Stromal cell of bone marrow (primary cell): Measurements from ENCODE around the gene GNB1L.

Experiments
- DNase-seq: peaks from one replicate; pipeline ENCODE4 v3.0.0-alpha.2; 2012; ENCODE audit warnings: low read depth

Gene GNB1L

GRCh38 chr22:19875531-19876313, 21.0 kb upstream of the GNB1L start:
- DNase-seq: no peak

- DNase-seq: no peak
Measured at GRCh38 chr22:19875061-19875530, 20.4 kb upstream of the GNB1L start.

DNA sequence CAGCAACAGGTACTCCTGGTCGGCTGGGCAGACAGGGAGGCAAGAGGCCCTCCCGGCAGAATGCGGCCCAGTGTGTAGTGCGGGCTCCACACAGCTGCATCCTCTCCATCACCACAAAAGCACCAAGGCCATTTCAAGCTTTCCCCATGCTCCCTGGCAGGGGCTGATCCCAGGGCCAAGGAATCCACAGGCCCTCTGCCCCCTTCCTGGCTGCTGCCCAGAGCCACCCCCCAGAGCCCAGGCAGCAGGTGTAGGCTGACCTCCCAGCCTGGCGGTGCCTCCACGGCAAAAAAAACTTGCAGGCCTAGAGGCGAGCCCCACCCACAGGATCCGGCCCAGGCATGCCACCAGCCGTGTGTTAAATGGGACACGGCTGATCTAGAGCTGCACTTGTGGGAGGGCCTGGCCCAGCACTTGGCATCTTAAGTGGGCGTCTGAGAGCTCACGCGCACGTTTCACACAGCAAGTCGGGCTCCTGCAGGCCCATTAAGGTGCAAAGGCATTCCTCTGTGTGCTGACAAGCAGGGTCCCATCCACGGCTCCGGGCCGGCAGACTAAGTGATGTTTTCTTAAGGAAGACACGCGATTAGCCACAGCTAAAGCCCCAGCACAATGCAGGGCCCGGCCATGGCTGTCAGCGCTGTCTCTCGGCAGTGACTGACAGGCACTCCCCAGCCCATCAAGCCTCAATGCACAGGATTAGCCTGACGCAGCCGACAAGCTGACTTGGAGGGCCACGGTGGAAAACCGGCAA, 19.8 kb upstream of the GNB1L start:
- no peak for DNase-seq

DNA sequence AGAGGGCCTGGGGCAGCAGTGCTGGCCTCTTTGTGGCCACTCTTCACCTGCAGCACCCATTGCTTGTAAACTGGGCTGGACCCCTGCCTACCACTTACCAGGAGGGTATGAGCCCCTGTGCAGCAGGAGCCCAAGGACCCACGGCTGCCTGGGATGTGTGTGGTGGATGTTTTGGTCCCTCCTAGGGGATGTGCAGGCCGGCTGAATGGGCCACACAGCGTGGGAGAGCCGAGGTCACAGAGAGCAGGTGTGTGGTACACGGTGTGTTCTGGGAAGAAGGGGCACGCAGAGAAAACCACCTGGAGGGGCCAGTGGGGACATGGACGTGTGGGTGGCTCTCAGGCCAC, 19.3 kb upstream of the GNB1L start:
- no peak for DNase-seq

DNA sequence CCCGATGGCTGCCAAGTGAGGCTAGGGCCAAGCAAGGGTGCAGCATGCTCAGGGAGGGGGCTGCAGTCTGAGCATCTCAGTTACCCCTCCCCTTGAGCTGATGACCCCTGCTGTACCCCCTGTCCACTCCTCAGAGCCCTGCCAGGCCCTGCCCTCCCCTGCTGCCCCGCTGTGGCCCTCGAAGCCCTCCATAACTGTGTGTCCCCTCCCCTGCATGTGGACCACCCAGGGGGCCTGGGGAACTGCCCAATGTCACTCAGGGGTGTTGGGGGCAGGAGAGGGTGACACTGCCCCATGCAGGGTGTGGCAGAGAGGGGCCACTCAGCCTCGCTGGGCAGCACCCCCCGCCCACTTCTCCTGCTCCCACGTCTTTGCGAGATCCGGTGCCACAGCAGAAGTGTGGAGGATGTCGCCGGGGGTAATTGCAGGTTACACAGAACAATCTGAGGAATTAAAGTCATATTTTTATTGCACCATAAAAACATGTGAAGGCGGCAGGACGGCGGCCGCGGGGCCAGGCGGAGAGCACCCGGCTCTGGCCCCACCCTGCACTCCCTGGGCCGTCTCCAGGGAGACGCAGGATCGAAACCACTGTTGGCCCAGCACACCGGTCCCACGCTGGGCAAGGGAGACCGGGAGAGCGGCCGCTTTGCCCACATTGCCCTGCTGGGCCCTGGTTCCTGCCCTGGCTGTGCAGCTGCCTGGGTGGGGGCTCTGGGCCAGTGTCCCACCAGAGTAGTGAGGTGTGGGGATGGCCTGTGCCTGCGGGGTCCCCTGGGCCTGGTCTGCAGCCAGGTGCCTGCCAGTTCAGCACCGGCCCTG, 18.7 kb upstream of the GNB1L start:
- DNase-seq: no peak

DNA sequence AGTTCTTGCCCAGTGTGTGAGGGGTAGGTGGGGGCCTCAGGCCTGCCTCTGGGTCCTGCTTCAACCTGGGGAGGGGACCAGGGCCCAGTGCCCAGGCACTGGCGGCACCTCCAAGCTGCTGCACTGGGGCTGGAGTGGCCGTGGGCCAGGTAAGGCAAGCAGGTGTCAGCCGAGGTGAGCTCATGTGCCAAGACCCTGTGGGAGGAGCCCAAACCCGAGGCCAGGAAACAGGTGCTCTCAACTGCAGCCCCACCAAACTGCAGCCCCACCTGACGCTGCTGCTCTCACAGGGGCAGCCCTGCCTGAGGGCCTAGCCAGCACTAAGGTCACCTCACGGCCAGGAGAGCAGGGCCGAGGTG, 18.1 kb upstream of the GNB1L start:
- DNase-seq: no peak

GRCh38 chr22:19871845-19872778, 17.4 kb upstream of the GNB1L start:
- DNase-seq: no peak

DNA sequence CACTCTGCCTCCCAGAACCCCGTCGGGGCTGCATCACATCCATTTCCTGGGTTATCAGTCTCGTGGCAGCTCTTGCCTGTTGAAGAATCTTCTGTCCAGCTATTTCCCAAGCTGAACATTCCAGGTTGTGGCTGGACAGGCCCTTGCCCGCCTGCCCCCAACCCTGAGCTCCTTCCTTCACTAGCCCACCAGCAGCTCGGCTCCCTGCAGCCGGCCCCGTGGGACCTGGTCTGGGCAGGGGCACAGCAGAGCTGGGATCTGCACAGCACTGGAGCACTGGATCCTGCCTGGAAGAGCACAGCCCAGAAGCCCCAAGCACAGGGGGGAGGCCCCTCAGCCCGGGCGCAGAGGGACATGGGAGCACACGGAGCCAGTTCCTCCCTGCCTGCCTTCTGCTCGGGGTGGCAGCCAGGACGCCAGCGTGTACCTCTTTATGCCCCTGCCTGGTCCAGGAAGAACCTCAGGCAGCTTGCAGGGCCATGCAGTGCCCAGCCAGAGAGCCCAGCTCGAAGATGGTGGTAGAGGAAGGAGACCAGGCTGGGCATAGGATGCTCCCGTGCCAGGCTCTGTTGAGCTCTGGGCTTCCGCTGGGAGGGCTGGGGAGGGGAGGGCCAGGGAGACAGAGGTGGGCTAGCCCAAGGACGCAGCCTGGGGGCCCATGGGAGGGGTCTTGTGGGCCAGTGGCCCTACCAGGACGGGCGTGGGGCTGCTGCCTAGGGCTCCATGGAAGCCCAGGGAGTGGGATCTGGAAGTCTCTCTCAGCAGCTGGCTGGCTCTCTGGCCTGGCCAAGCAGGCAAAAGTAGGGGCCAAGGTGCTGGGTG, 16.6 kb upstream of the GNB1L start:
- DNase-seq: no peak

GRCh38 chr22:19870153-19871022, 15.7 kb upstream of the GNB1L start:
- DNase-seq: no peak

GRCh38 chr22:19869497-19870152, 15.0 kb upstream of the GNB1L start:
- no peak for DNase-seq

DNA sequence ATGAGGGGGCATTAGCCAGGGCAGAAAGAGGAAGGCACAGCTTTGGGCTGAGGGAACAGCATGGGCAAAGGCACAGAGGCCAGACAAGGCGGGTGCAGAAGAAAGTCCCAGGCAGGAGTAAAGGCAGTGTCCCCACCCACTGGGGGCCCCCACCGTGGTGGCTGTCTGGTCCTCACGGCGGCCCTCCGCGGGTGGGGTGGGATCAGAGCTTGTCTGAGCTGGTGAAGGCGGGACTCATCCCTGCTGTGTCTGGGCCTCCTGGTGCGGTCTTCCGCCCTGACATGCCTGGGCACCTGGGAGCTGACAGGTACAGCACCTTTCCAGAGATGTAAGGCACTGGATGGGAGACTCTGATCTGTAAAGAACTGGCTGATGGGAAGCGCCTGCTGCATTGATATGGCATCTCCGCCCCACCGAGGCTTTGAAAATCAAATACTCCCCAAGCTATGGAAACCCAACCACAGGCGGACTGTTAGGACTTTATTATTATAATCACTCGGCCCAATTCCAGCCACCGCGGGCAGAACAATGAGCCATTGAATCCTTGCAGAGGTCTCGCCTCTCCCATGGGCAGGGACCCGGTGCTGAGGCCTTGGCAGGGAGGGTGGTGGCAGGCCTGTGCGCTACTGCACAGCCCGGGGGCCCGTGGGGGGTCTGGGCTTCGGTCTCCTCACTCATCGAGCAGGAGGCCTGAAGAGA, 14.2 kb upstream of the GNB1L start:
- DNase-seq: no peak

- no peak for DNase-seq
Measured at GRCh38 chr22:19868333-19868732, 13.7 kb upstream of the GNB1L start.

DNA sequence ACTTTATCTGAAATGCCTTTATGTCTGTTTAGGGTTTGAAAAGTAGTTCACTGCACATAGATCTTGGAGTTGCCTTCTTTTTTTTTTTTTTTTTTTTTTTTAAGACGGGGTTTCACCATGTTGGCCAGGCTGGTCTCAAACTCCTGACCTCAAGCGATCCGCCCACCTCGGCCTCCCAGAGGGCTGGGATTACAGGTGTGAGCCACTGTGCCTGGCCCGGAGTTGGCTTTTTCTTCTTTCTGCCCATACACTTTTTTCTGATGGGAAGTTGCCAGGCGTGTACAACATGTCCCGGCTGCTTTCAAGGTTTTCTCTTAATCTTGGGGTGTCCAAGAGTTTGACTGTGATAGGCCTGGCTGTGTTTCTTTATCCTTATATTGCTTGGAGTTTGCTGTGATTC, 12.9 kb upstream of the GNB1L start:
- DNase-seq: no peak

DNA sequence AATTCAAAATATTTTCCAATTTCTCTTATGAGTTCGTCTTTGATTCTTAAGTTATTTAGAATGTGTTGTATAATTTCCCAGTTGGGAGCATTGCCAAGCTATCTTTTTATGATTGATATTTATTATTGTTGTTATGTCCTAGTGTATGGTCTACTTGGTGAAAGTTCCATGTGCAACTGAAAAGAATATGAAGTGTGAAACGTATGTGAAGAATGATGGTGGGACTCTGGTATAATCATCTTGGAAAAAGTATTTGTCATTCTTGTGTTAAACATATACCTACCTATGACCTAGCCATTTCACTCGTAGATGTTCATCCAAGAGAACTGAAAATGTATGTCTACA, 12.0 kb upstream of the GNB1L start:
- DNase-seq: no peak

DNA sequence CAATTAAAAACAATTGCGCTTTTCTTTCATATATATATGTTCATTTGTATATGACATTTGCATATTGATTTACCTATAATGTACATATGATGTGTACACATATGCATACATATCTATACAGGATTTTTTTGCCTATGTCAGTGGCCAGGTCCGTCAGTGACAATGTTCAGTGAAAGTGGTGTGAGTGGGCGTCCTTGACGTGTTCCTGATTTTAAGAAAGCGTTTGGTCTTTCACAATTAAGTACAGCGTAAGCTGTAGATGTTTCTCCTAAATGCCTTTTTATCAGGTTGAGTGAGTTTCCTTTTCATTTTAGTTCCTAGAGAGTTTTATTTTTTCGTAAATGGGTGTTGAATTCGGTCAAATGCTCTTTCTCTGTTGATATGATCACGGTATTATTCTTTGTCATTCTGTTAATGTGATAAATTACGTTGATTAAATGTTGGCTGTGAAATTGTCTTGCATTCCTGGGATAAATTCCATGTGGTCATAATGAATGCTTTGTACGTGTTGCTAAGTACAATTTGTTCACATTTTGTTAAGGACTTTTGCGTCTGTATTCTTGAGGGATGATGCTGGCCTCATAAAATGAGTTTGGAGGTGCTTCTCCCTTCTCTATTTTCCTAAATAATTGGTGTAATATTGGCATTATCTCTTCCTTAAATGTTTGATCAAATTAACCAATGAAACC, 10.6 kb upstream of the GNB1L start:
- DNase-seq: no peak

DNA sequence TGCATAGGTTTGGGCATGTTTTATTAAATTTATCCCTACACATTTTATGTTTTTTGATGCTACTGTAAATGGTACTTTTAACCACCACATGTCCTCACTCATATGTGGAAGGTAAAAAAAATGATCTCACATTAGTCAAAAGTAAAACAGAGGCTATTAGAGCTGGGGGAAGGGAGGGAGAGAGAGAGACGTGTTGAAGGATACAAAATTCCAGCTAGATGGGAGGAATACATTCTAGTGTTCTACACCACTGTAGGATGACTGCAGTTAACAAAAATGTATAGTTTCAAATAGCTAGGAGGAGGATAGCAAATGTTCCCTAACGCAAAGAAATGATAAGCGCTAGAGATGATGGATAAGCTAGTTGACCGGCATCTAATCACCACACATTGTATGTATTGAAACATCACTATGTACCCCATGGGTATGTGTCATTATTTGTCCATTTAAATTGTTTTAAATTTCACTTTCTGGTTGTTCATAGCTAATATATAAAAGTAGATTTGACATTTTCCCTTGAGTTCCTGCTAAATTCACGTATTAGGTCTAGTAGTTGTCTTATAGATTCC, 9.9 kb upstream of the GNB1L start:
- DNase-seq: no peak

GRCh38 chr22:19863571-19863970, 8.9 kb upstream of the GNB1L start:
- DNase-seq: no peak
